SK-N-MC (cell line): ENCODE data around the gene ADAMTS13.

Experiments
- EZH2 ChIP-seq: fragments of 200-600 bp; sonication (generic); IDR thresholded peaks from one replicate; pipeline ENCODE4 v1.6.1; 2017; ENCODE audit warnings: antibody characterized with exemption
- POLR2AphosphoS5 ChIP-seq: IDR thresholded peaks from 2 replicates; pipeline ENCODE4 v1.6.1; 2012; ENCODE audit warnings: mild to moderate bottlenecking, low read depth, low read length, borderline replicate concordance

- TF ChIP-seq EZH2: no peak
- no peak for TF ChIP-seq POLR2AphosphoS5
Observed at GRCh38 chr9:133403766-133404453, 18.3 kb upstream of the ADAMTS13 start.
